TTC549 (cell line): ENCODE results near the gene MRPL53.

ENCODE experiments used
- FAIRE-seq: peaks from 2 replicates; lab custom pipeline; 2012; peaks lifted over from hg19 to GRCh38; lab: Jason Lieb, UNC

The MRPL53 gene

DNA sequence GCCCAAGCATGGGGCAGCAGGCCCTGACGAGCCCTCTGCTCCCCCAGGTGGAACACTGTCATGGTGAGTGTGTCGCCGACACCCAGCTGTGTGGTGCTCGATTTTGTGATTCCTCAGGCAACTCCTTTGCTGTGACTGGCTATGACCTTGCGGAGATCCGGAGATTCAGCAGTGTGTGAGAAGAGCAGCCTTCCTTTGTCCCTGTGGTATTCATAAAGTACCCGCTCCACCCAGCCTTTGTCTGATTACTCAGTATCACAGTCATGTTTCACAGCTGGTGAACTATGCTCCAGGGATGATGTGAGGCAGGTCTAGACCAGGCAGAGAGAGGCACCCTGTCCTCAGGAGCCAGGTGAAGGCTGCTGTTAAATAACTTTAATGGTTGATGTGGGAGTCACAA, 47.0 kb downstream of the MRPL53 start:
- no peak for FAIRE-seq

DNA sequence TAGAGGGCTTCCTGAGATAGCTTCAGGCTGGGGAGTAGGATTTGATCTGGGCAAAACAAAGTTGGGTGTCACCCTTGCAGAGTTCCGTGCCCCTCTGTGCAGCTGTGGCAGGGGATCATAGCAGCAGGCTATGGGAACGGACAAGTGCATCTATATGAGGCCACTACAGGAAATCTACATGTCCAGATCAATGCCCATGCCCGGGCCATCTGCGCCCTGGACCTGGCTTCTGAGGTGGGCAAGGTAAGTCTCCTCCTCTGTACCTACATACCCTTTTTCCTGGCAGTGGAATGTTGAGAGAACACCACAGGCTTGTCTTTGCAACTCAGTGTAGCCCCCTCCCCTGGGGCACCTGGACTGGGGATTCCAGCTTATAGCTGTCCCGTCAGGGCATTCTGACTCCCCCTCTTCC, 47.5 kb downstream of the MRPL53 start:
- FAIRE-seq = no peak

DNA sequence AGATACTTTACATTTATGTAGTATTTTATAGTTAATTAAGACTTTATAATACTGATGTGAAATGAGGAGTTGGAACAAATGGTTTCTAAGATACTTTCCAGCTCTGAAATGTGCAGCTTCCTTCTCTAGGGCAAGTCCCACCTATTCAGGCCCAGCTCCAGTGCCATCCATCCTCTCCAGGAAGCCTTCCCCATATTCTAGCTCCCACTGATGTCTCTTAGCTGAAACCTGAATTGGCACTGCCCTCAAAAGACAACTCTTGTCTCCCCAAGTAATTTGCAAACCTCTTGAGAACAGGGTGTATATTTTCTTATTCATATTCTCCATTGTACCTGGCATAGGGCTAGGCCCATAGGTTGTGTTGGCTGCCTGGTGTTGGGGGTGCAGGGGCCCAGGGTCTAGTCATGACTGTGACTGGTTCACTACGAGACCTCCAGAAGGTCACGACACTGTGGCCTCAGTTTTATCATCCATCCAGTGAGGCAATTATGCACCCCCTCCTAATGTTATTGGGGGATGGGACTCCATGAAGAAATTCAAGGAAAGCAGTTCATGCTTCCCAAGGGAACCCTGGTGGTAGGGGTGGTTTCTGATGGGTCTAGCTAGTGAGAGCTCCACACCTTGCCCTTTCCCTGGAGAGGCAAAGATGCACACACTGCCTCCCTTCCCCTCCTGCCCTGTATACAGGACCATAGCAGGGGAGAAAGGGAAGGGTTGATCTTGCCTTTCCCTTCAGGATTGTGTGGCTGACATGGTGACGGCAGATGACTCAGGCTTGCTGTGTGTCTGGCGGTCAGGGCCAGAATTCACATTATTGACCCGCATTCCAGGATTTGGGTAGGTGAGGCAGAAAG, 48.1 kb downstream of the MRPL53 start:
- no peak for FAIRE-seq

DNA sequence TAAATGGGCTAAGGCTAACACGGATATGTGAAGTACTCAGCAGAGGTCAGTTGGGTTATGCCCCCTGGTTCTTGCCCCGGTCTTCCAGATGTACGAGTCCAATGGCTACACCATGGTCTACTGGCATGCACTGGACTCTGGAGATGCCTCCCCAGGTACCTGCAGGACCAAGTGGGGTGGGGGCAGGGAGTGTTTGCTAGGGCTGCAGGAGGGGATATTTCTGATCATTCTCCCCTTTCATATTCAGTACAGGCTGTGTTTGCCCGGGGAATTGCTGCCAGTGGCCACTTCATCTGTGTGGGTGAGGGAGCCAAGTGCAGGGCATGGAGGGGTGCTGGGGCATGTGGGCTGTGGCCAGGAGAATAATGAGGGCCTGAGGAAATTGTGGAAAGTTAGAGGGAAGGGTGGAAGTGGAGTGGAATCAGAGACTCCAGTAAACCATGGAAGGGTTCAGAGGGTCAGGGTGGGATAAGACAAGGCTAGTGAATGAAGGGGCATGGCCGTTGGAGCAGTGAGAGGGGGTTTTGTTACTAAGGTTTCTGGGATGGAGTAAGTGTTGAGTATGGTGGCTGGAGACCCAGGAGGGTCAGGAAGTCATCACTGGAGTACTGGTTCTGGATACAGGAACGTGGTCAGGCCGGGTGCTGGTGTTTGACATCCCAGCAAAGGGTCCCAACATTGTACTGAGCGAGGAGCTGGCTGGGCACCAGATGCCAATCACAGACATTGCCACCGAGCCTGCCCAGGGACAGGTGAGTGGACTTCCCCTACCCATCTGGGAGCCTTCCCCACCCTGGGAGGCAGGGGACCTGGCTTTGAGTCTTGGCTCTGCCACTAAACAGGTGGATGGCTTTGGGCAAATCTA, 49.0 kb downstream of the MRPL53 start:
- FAIRE-seq = no peak
